Transverse colon (tissue), 4 donors: ENCODE data around the gene PIGR.

Source experiments
- CTCF ChIP-seq, 5 experiments: fragments of 200-600 bp in 3 of 5; fragments of 450-650 bp in 2 of 5; sonication (generic) in 3 of 5; IDR thresholded peaks; 1 replicate in 2 of 5; 2 replicates in 3 of 5; pipeline ENCODE4 v1.5.1; 2016 to 2017; ENCODE audit warnings: antibody characterized with exemption in 5 of 5, inconsistent platforms in 3 of 5, mild to moderate bottlenecking in 2 of 5, moderate library complexity in 1 of 5
- EP300 ChIP-seq: sonication (generic); formaldehyde crosslinking; IDR thresholded peaks from one replicate; pipeline ENCODE4 v1.6.1; 2017; ENCODE audit warnings: antibody characterized with exemption, low read depth
- POLR2A ChIP-seq: fragments of 450-650 bp; IDR thresholded peaks from one replicate; pipeline ENCODE4 v1.6.1; 2016; ENCODE audit warnings: antibody characterized with exemption, mild to moderate bottlenecking, moderate library complexity
- POLR2AphosphoS5 ChIP-seq, 3 donors: sonication (generic); formaldehyde crosslinking; IDR thresholded peaks; one replicate each; pipeline ENCODE4 v1.6.1; 2016; ENCODE audit warnings: antibody characterized with exemption in 3 of 3

DNA sequence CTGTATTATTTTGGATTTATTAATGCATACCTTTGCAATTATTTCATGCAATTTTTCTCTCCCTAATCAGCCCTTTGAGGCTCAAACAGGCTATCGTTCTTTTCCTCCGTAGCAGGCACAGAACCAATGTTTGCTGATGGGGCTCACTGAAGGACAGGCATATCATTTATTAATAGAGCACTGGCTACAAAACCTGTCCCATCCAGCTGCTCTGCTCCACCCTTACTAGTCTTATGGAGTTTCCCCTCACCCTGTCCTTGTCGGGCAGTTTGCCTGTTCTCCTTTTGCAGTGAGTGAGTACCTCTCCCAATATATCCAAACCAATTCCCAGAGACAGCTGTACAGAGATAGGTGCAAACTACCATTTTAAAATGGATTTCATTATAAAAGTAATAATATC, 40.6 kb upstream of the PIGR start:
- TF ChIP-seq POLR2A (no peak), CTCF (IDR thresholded peaks at IDR 0.05) (no peak), EP300 (no peak), POLR2AphosphoS5 (IDR thresholded peaks at IDR 0.05) (no peak)
